ENCODE data around the gene ECSIT. TPM values are rescaled to one million over a fixed set of nuclear protein-coding genes. Genes with fewer than 3 reads are reported as not detected.

ECSIT gene
- total and polyA plus RNA-seq, 2 donors (not counting 1 experiment from before 2014, with no cell fraction given) = 45.6 to 63.1 TPM

DNA sequence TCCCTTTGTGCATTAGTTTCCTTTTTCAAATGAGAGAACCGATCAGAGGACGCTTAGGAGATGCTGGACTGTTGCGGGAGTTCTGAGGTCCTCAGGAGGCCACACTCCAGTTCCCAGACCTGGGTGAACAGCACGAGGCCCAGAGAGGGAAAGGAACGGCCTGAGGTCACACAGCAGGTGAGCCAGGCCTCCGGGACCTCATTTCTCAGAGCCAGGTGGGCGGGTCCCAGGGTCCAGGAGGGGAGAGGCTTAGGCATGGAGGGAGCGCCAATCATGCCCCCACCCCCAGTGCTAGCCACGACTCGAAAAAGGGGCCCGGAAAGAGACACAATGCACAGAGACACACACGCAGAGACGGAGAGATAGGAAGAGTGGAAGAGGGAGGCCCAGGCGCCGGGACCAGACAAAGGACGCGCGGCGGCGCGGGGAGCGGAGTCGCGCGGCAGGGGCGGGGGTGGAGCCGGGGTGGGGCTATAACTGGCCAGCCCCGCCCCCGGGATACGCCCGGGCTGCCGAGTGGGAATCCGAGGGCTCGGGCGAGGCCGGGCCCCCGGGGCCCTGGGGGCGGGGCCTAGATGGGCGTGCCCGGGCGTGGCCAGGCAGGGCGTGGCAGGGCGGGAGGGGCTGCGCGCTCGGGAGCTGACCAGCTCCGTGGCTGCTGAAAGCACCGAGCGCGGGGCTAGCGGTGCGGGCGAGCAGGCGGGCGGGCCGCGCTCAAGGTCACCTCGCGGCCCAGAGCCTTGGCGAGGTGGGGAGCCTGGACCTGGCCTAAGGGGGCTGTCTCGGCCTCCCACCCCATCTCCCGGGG, 49.6 kb downstream of the ECSIT start:
- H3K4me1 Mint-ChIP-seq = peaks cover 26% of the 10 kb centered on the region
- H4K20me1 ChIP-seq (ENCODE audit: control insufficient read depth, insufficient read depth, low read length, poor library complexity, severe bottlenecking) = no peaks in the 10 kb centered on the region
- peak overlapping the region; percentile 24 for H3K4me3 Mint-ChIP-seq
- H3K4me3 ChIP-seq (ENCODE audit: control extremely low read depth in 1 of 5, extremely low read depth in 1 of 5, insufficient read depth in 1 of 5, low read depth in 2 of 5, low read length in 4 of 5) = no peak overlapping the region
- peaks cover 0 to 25% (median 0%) of the 10 kb centered on the region in 3 donors for H3K9me3 ChIP-seq (ENCODE audit: control extremely low read depth in 1 of 3, control insufficient read depth in 2 of 3, insufficient read depth in 1 of 3, low read length in 2 of 3)
- peaks cover 0 to 46% (median 25%) of the 10 kb centered on the region in 4 experiments for H3K27me3 ChIP-seq (replicated peaks in 1 of 4; ENCODE audit: control extremely low read depth in 1 of 4, control insufficient read depth in 3 of 4, insufficient read depth in 4 of 4, low read length in 3 of 4)
- H3K27ac Mint-ChIP-seq = no peak overlapping the region
- H2AFZ ChIP-seq (ENCODE audit: insufficient read depth, low read depth, low read length, poor library complexity, severe bottlenecking) = no peak overlapping the region
- H3K36me3 ChIP-seq (replicated peaks in 1 of 2; ENCODE audit: control extremely low read depth in 1 of 2, control insufficient read depth in 1 of 2, extremely low read depth in 1 of 2, insufficient read depth in 2 of 2, low read length in 1 of 2) = peaks cover 0 to 2% of the 10 kb centered on the region in 2 experiments
- ATAC-seq (ENCODE audit: low read depth) = no peak
- peaks cover 37 to 42% of the 10 kb centered on the region in 2 donors for H3K4me1 ChIP-seq (ENCODE audit: control insufficient read depth in 2 of 2, insufficient read depth in 2 of 2, low read length in 2 of 2)
- no peaks in the 10 kb centered on the region for H3K79me2 ChIP-seq (ENCODE audit: control insufficient read depth, insufficient read depth, low read length)
- H3K9ac ChIP-seq (ENCODE audit: low read length) = no peak overlapping the region
- TF ChIP-seq EZH2 (IDR thresholded peaks at IDR 0.05; ENCODE audit: borderline replicate concordance, insufficient read depth, low read depth, low read length, poor library complexity, severe bottlenecking) (no peak), CTCF (IDR thresholded peaks at IDR 0.05) (no peak)
- WGBS (ENCODE audit: insufficient coverage) = 30% methylated on average over 53 of the region's 62 CpGs
- ChIA-PET CTCF (no interaction called here), POLR2A (no interaction called here)
- peak overlapping the region; percentile 89 for H3K4me2 ChIP-seq (replicated peaks; ENCODE audit: low read depth, low read length, poor library complexity, severe bottlenecking)
- intact Hi-C loops (cut with micrococcal nuclease) = no loop called here
- no peak overlapping the region for H3K27ac ChIP-seq (ENCODE audit: low read length in 2 of 2)
- peaks cover 36% of the 10 kb centered on the region for H3K27me3 Mint-ChIP-seq
- DNase-seq = no peak
- H3K9me3 Mint-ChIP-seq (ENCODE audit: insufficient read depth) = no peaks in the 10 kb centered on the region

Data from B cell (primary cell).